Memory B cell (primary cell): ENCODE results near the gene DGKI.

ENCODE experiments used
- ATAC-seq: fragments of 150-1000 bp; cut with Tn5 transposase; 2 replicates; pipeline ENCODE4 v1.10.0; 2021; ENCODE audit warnings: low read depth, mild to moderate bottlenecking, moderate library complexity
- DNase-seq, 2 donors: peaks; one replicate each; pipeline ENCODE4 v3.0.0; 2022; ENCODE audit warnings: low spot score in 2 of 2
- H3K27ac Mint-ChIP-seq: one replicate; pipeline ENCODE4 v1.8.0; 2022; ENCODE audit warnings: mild to moderate bottlenecking, moderate library complexity, mixed read lengths
- H3K27me3 Mint-ChIP-seq: one replicate; pipeline ENCODE4 v1.8.0; 2022; ENCODE audit warnings: mixed read lengths
- H3K36me3 Mint-ChIP-seq: one replicate; pipeline ENCODE4 v1.8.0; 2022; ENCODE audit warnings: mild to moderate bottlenecking, mixed read lengths
- H3K4me1 Mint-ChIP-seq: one replicate; pipeline ENCODE4 v1.8.0; 2022; ENCODE audit warnings: mixed read lengths
- H3K4me3 Mint-ChIP-seq: one replicate; pipeline ENCODE4 v1.8.0; 2022; ENCODE audit warnings: mild to moderate bottlenecking, moderate library complexity, mixed read lengths
- H3K9me3 Mint-ChIP-seq: one replicate; pipeline ENCODE4 v1.8.0; 2022; ENCODE audit warnings: mixed read lengths

Gene DGKI

DNA sequence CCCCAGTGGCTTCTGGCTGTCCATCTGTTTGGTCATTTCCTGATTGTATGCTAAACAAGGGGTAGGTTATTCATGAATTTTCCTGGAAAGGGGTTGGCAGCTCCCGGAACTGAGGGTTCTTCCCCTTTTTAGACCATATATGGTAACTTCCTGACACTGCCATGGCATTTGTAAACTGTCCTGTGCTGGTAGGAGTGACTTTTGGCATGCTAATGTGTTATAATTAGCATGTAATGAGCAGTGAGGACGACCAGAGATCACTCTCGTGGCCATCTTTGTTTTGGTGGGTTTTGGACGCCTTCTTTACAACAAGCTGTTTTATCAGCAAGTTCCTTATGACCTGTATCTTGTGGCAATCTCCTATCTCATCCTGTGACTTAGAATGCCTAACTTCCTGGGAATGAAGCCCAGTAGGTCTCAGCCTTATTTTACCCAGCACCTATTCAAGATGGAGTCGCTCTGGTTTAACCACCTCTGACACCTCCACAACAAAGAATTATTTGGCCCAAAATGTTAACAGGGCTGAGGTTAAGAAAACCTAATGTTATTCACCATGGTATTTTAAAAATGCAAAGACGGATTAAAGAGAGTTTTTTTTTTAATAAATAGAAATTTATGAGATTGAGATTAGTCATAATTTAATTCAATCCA is 500.9 kb downstream of the DGKI start:
- Mint-ChIP-seq H3K9me3 (no peaks in the 10 kb centered on the region), H3K4me3 (no peak overlapping the region), H3K27me3 (no peaks in the 10 kb centered on the region), H3K36me3 (no peaks in the 10 kb centered on the region), H3K27ac (no peak overlapping the region), H3K4me1 (peaks cover 2% of the 10 kb centered on the region)
- no peak for DNase-seq
- ATAC-seq, result no peak

DNA sequence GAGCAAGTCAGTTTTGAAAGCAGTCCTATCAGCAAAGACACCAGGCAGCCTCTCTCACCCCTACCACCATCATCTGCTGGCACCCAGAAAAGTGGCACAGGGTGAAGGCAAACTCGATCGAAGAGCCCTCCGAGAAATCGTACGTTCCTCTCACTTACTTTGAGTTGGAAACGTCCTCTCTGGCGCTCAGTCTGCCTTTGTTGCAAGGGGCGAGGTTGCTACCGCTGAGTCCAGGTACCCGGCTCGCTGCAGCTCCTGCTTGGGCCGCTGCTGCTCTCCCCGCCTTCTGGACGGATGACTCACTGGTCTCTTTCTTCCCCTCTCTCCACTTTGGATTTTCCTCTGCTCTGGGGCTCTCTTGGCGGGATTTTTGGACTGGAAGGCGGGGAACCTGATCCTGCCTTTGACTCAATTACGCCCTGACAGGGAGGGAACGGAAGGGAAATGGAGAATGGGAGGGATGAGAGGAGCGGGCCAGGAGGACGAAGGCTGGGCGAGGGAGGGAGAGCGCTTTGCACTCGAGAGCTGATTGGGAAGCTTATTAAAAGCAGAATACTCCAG is 503.4 kb downstream of the DGKI start, which contains the start of gene PTN:
PTN (minus strand) TSS at position 453 of the 561 bp plus-strand sequence. CDS start 88,760 bp downstream, outside the sequence.
- no peak for DNase-seq
- peaks cover 2% of the 10 kb centered on the region for H3K4me1 Mint-ChIP-seq
- H3K36me3 Mint-ChIP-seq, result no peaks in the 10 kb centered on the region
- H3K27ac Mint-ChIP-seq, result no peak within 1 kb of the TSS
- H3K9me3 Mint-ChIP-seq, result peaks cover 2% of the 10 kb centered on the region
- H3K4me3 Mint-ChIP-seq, result no peak within 1 kb of the TSS
- ATAC-seq, result no peak
- no peaks in the 10 kb centered on the region for H3K27me3 Mint-ChIP-seq

DNA sequence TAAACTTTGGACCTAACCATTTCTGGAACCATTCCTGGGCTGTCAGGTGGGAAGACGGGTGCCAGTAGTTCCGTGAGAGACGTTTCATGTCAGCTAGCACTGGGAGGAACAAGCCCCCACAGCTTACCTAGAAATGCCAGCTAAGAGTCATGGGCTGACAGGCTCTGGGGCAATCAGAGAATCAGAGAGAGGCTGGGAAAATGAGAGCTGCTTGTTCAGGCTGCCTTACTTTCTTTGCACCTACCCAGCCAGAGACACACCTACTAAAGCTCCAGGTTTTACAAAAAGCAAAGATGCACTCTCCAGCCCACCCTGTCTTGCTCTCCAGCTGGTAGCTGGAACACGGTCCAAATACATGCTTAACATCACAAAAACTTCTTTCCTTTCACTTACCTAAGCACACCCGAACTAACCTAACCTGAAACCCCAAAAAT is 503.9 kb downstream of the DGKI start:
- DNase-seq (no peak), ATAC-seq (no peak)
- Mint-ChIP-seq H3K4me1 (peaks cover 2% of the 10 kb centered on the region), H3K27ac (no peak overlapping the region), H3K36me3 (no peaks in the 10 kb centered on the region), H3K9me3 (peaks cover 2% of the 10 kb centered on the region), H3K4me3 (no peak overlapping the region), H3K27me3 (no peaks in the 10 kb centered on the region)

DNA sequence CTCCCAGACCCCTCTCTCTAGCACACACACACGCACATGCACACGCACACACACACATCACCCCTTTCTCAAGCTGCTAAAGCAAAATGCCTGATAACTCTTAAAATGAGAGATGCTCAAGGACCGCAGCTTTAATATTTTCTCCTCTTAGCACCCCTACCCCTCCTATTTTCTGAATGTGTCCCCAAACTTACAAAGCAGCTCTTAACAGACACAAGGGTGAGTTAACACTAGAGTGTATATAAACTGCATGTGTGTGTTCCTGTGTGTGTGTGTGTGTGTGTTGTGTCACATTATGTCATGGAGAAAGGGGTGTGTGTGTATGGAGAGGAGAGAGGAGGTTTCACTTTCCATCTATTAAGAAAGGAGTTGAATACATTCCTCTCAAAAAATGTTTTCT is 504.5 kb downstream of the DGKI start:
- Mint-ChIP-seq H3K4me1 (peaks cover 2% of the 10 kb centered on the region), H3K9me3 (peaks cover 5% of the 10 kb centered on the region), H3K36me3 (no peaks in the 10 kb centered on the region), H3K27me3 (no peaks in the 10 kb centered on the region), H3K27ac (no peak overlapping the region), H3K4me3 (no peak overlapping the region)
- ATAC-seq (no peak), DNase-seq (no peak)

DNA sequence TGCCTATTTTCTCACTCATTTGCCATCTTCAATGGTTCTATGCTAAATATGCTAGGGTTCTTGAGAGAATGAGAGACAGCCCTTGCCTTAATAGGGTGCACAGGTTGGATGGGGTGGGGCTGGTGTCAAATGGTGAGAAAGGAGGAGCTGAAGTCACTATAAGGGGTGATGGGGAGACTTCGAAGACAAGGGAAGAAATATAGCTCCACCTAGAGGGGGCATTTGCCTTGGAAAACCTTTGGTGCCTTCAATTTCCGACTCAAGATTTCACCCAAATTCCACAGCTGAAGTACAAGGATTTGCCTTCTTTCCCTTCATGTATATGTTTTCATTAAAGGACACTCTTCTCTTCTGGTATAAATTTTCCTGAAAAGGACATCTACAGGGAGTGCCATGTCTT is 508.9 kb downstream of the DGKI start:
- Mint-ChIP-seq H3K4me1 (peaks cover 2% of the 10 kb centered on the region), H3K4me3 (no peak overlapping the region), H3K9me3 (peaks cover 5% of the 10 kb centered on the region), H3K27ac (no peak overlapping the region), H3K36me3 (no peaks in the 10 kb centered on the region), H3K27me3 (no peaks in the 10 kb centered on the region)
- DNase-seq (no peak), ATAC-seq (no peak)

DNA sequence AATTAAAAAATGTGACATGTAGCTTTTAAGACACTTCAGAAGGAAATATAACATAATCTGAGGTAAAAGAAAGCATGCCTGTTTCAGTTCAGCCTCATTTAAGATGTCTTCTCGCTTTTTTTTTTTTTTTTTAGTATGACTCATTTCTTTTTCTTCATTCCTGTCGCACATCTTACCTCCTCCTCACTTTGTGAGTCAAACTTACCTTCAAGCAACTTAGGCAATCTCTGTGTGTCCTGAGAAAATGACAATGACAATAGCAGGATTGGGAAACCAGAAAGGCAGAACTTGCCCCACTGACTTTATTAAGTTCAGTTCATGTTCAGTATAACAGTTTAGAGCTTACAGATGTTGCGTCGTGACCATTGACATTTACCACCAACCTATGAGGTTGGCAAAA is 511.0 kb downstream of the DGKI start:
- H3K36me3 Mint-ChIP-seq, result no peaks in the 10 kb centered on the region
- H3K27me3 Mint-ChIP-seq, result no peaks in the 10 kb centered on the region
- no peak for DNase-seq
- H3K27ac Mint-ChIP-seq, result no peak overlapping the region
- no peak for ATAC-seq
- no peaks in the 10 kb centered on the region for H3K4me1 Mint-ChIP-seq
- H3K9me3 Mint-ChIP-seq, result peaks cover 5% of the 10 kb centered on the region
- no peak overlapping the region for H3K4me3 Mint-ChIP-seq

DNA sequence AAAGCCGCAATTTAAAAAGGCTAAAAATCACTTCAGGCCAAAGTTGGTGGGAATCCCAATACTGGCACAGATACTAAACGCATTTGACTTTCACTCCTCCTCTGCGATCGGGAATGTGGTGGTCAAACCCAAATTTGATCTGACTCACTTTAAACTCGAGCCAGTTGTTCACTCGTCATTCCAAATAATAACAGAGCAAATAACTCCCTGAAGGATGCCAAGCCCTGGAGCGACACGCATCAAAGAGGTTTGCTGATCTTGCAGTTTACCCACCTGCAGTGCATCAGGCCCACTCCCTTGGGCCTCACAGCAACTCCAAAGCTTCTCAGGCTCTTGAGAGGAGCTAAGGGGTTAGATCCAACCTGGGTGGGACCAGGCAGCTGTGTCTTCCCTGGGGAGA is 515.4 kb downstream of the DGKI start:
- ATAC-seq (no peak), DNase-seq (no peak)
- Mint-ChIP-seq H3K27ac (no peak overlapping the region), H3K9me3 (peaks cover 1% of the 10 kb centered on the region), H3K4me3 (no peak overlapping the region), H3K4me1 (no peaks in the 10 kb centered on the region), H3K36me3 (no peaks in the 10 kb centered on the region), H3K27me3 (no peaks in the 10 kb centered on the region)
